DOHH2 (cell line): ENCODE data around the gene FKBP1A.
A peak's percentile ranks its signal among the peaks of the same experiment; 100 is the strongest.

Experiments used
- H3F3A ChIP-seq: fragments of 200-600 bp; sonication (generic), shearing (Covaris generic); 2 replicates; pipeline ENCODE4 v1.6.0; 2016; ENCODE audit warnings: antibody characterized with exemption, mild to moderate bottlenecking; ENCODE audit not compliant: control insufficient read depth, insufficient read depth
- H3K27ac ChIP-seq: fragments of 200-600 bp; sonication (generic); 2 replicates; pipeline ENCODE4 v1.5.1; 2014; ENCODE audit warnings: low read depth, mild to moderate bottlenecking, low read length, moderate library complexity
- H3K27me3 ChIP-seq: fragments of 200-600 bp; sonication (generic); 2 replicates; pipeline ENCODE4 v1.6.1; 2014; ENCODE audit warnings: mild to moderate bottlenecking, low read length, mixed read lengths; ENCODE audit not compliant: control insufficient read depth
- H3K36me3 ChIP-seq: fragments of 200-600 bp; sonication (generic); 2 replicates; pipeline ENCODE4 v1.6.1; 2014; ENCODE audit warnings: mild to moderate bottlenecking, low read length, moderate library complexity, mixed read lengths; ENCODE audit not compliant: control insufficient read depth
- H3K4me1 ChIP-seq: fragments of 200-600 bp; sonication (generic); 2 replicates; pipeline ENCODE4 v1.6.1; 2014; ENCODE audit warnings: mild to moderate bottlenecking, low read length, mixed read lengths; ENCODE audit not compliant: control insufficient read depth
- H3K4me2 ChIP-seq: fragments of 200-600 bp; sonication (generic); 2 replicates; pipeline ENCODE4 v1.6.0; 2014; ENCODE audit warnings: mild to moderate bottlenecking, low read length, moderate library complexity
- H3K4me3 ChIP-seq: fragments of 200-600 bp; sonication (generic); 2 replicates; pipeline ENCODE4 v1.5.1; 2014; ENCODE audit warnings: mild to moderate bottlenecking, low read length, mixed read lengths
- H3K79me2 ChIP-seq: fragments of 200-600 bp; sonication (generic); 2 replicates; pipeline ENCODE4 v1.6.1; 2014; ENCODE audit warnings: mild to moderate bottlenecking, low read length, mixed read lengths; ENCODE audit not compliant: control insufficient read depth
- H3K9me2 ChIP-seq: fragments of 200-600 bp; sonication (generic); replicated peaks from 2 replicates; pipeline ENCODE4 v1.6.1; 2014; ENCODE audit warnings: mild to moderate bottlenecking, low read length, mixed read lengths; ENCODE audit not compliant: control insufficient read depth
- H3K9me3 ChIP-seq: fragments of 200-600 bp; sonication (generic); 2 replicates; pipeline ENCODE4 v1.6.1; 2014; ENCODE audit warnings: antibody characterized with exemption, low read length, mixed read lengths; ENCODE audit not compliant: control insufficient read depth, insufficient read depth
- H4K20me1 ChIP-seq: fragments of 200-600 bp; sonication (generic); 2 replicates; pipeline ENCODE4 v1.6.0; 2014; ENCODE audit warnings: low read depth, mild to moderate bottlenecking, antibody characterized with exemption, low read length, moderate library complexity; ENCODE audit not compliant: control insufficient read depth, insufficient read depth
- EZH2phosphoT487 ChIP-seq: fragments of 200-600 bp; sonication (generic); IDR thresholded peaks from 2 replicates; pipeline ENCODE4 v1.6.1; 2017; ENCODE audit warnings: borderline replicate concordance, mild to moderate bottlenecking, antibody characterized with exemption, low read length, moderate library complexity, mixed read lengths
- TF ChIP-seq, protein P1 (sequence below): fragments of 200-600 bp; sonication (generic); IDR thresholded peaks from one replicate; pipeline ENCODE4 v1.5.1; 2014; ENCODE audit warnings: antibody characterized with exemption, mild to moderate bottlenecking, low read depth, low read length; ENCODE audit not compliant: poor library complexity, severe bottlenecking

FKBP1A gene

DNA sequence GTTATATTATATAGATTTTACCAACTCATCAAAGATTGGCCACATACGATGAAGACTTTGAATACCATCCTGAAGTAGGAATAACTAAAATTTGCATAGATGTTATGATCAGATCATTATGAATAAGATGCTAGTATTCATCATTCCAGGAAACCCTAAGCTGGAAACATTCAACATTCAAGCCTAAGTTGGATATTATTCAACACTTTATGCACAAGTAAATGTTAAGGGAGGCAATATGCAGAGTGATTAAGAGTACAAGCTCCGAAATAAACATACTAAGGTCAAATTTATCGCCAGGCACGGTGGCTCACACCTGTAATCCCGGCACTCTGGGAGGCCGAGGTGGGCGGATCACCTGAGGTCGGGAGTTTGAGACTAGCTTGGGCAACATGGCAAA lies 43.4 kb upstream of the FKBP1A start:
- peaks cover 8% of the 10 kb centered on the region for H3F3A ChIP-seq
- H3K9me2 ChIP-seq: no peaks in the 10 kb centered on the region
- no peaks in the 10 kb centered on the region for H3K79me2 ChIP-seq
- H4K20me1 ChIP-seq: no peaks in the 10 kb centered on the region
- no peak for TF ChIP-seq EZH2phosphoT487
- TF ChIP-seq, protein P1, sequence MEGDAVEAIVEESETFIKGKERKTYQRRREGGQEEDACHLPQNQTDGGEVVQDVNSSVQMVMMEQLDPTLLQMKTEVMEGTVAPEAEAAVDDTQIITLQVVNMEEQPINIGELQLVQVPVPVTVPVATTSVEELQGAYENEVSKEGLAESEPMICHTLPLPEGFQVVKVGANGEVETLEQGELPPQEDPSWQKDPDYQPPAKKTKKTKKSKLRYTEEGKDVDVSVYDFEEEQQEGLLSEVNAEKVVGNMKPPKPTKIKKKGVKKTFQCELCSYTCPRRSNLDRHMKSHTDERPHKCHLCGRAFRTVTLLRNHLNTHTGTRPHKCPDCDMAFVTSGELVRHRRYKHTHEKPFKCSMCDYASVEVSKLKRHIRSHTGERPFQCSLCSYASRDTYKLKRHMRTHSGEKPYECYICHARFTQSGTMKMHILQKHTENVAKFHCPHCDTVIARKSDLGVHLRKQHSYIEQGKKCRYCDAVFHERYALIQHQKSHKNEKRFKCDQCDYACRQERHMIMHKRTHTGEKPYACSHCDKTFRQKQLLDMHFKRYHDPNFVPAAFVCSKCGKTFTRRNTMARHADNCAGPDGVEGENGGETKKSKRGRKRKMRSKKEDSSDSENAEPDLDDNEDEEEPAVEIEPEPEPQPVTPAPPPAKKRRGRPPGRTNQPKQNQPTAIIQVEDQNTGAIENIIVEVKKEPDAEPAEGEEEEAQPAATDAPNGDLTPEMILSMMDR: no peak
- H3K36me3 ChIP-seq: 0 out of 2 replicates have a peak, but pooled peaks cover 5% of the 10 kb centered on the region
- H3K4me1 ChIP-seq: peaks cover 77% of the 10 kb centered on the region
- no peak overlapping the region for H3K4me3 ChIP-seq
- H3K4me2 ChIP-seq: no peak overlapping the region
- H3K9me3 ChIP-seq: peaks cover 9% of the 10 kb centered on the region
- no peak overlapping the region for H3K27ac ChIP-seq
- no peaks in the 10 kb centered on the region for H3K27me3 ChIP-seq

DNA sequence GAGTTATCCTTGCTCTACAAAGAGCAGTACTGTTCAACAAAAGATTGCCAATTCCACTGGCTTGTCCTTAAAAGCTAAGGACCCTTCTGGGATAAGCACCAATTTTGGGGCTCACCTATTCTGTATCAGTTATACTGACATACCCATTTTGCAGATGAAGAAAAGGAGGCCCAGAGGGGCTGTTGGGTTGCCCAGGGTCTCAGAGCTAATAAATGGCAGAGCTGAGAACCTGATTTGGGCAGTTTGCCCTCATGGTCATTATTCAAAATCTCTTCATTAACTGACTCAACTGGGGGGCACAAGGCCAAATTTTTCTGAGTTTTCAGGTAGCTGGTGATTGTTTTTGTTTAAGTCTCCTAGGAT lies 42.5 kb upstream of the FKBP1A start:
- Histone ChIP-seq H3K79me2 (no peaks in the 10 kb centered on the region), H3K36me3 (0 out of 2 replicates have a peak, but pooled peaks cover 5% of the 10 kb centered on the region), H4K20me1 (no peaks in the 10 kb centered on the region), H3K9me2 (no peaks in the 10 kb centered on the region), H3K4me3 (peak overlapping the region; percentile 56), H3K4me1 (peaks cover 85% of the 10 kb centered on the region), H3K27me3 (no peaks in the 10 kb centered on the region), H3K4me2 (peak overlapping the region; percentile 62), H3K27ac (peak overlapping the region; percentile 67), H3F3A (peaks cover 10% of the 10 kb centered on the region), H3K9me3 (peaks cover 9% of the 10 kb centered on the region)
- TF ChIP-seq EZH2phosphoT487: no peak
- TF ChIP-seq, protein P1: no peak

DNA sequence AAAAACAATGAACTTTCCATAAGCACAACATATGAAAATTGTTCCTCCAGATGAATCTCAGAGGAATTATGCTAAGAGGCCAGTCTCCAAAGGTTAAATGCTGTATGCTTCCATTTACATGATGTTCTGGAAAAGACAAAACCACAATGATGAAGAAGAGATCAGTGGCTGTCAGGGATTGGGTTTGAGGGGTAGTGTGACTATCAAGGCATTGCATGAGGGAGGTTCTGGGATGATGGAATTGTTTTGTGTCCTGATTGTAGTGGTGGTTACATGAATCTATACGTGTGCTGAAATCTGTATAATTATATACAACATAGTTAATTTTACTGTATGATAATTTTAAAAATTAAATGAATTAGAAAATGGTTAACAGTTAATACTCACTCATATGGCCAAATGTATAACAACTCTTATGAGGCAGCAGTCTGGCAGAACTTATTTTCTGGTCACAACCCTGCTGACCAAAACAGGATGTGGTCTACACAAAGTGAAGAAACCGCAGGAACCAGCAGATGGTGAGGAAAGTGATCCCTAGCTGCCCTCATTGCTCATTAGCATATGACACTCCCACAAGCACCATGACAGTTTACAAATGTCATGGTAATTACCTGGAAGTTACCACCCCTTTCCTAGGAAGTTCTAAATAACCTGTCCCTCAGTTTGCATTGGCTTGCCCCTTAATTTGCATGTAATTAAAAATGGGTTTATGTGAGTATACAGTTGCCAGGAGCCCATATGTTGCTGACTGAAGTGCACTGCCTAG lies 41.9 kb upstream of the FKBP1A start:
- TF ChIP-seq, protein P1: no peak
- no peak for TF ChIP-seq EZH2phosphoT487
- Histone ChIP-seq H3K4me1 (peaks cover 85% of the 10 kb centered on the region), H3F3A (peaks cover 11% of the 10 kb centered on the region)

More for the DNA sequence above, 41.9 kb upstream of the FKBP1A start:
- Histone ChIP-seq H4K20me1 (no peaks in the 10 kb centered on the region), H3K9me2 (no peaks in the 10 kb centered on the region), H3K4me2 (peak overlapping the region; percentile 62), H3K4me3 (peak overlapping the region; percentile 56), H3K9me3 (peaks cover 9% of the 10 kb centered on the region), H3K27ac (peak overlapping the region; percentile 67), H3K36me3 (0 out of 2 replicates have a peak, but pooled peaks cover 5% of the 10 kb centered on the region), H3K27me3 (no peaks in the 10 kb centered on the region), H3K79me2 (no peaks in the 10 kb centered on the region)
